ENCODE results near the gene RAB4B.
"Not testable (repeated sequence)": the region's sequence is repeated elsewhere in the genome, so short reads cannot be mapped to it uniquely, and the experiment has no call there.

RAB4B gene

GRCh38 chr19:40750874-40751537 lies 27.0 kb upstream of the RAB4B start, which contains the start of gene SNRPA:
Gene SNRPA, plus strand, starts transcription at chr19:40751203. Its CDS starts 206 bp downstream, at chr19:40751409.
- DNase-seq: peak; percentile 95 to 99

DNA sequence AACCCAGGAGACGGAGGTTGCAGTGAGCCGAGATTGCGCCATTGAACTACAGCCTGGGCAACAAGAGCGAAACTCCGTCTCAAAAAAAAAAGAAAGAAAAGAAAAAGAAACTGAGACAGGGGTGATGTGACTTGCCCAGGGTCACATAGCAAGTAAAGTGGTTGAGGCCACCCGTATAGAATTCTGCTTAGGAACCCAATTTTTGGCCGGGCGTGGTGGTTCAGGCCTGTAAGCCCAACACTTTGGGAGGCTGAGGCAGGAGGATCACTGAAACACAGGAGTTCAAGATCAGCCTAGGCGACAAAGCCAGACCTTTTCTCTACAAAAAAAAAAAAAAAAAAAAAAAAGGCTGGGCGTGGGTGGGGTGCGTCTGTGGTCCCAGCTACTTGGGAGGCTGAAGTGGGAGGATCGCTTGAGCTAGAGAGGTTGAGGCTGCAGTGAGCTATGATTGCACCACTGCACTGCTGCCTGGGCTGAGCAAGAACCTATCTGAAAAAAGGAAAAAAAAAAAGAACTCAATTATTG lies 25.7 kb upstream of the RAB4B start:
- no peak for DNase-seq

DNA sequence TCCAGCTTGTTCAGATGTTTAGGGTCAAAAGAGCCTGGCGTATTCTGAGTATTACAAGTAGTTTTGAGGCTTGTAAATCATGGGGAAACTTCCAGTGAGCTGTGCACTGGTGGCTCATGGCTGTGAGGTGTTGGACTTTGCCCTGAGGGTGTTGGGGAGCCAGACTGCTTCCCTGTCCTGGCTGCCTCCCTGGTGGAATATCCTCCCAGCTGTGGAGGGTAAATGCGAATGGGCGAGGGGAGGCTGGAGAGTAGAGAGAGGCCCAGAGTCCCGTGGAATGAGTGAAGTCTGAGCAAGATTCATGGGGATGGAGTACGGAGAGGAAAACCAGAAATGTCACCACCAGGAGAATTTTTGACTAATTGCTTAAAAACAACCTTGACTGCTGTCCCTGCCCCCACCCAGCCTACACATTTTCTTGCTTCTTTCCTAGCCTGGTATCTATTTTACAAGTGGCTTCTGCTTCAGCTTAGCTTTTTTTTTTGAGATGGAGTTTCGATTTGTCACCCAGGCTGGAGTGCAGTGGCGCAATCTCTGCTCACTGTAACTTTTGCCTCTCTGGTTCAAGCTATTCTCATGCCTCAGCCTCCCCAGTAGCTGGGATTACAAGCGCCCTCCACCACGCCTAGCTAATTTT lies 23.3 kb upstream of the RAB4B start:
- no peak for DNase-seq

GRCh38 chr19:40755248-40755624 lies 22.8 kb upstream of the RAB4B start:
- DNase-seq: no peak

- DNase-seq: no peak
Measured at GRCh38 chr19:40755791-40756190, 22.3 kb upstream of the RAB4B start.

GRCh38 chr19:40756502-40757110 lies 21.4 kb upstream of the RAB4B start:
- DNase-seq: no peak

DNA sequence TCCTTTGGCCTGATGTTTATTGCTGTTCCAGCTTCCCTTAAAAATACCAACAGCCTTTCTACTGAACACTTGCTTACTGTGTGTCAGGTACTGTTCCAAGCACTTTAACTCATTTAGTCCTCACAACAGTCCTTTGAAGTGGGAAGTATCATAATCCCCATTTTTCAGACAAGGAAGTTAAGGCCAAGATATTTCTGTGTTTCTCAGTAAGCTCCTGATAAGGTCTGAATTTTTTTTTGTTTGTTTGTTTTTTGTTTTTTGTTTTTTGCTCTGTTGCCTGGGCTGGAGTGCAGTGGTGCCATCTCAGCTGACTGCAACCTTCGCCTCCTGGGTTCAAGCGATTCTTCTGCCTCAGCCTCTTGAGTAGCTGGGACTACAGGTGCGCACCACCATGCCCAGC lies 19.6 kb upstream of the RAB4B start:
- DNase-seq: no peak

DNA sequence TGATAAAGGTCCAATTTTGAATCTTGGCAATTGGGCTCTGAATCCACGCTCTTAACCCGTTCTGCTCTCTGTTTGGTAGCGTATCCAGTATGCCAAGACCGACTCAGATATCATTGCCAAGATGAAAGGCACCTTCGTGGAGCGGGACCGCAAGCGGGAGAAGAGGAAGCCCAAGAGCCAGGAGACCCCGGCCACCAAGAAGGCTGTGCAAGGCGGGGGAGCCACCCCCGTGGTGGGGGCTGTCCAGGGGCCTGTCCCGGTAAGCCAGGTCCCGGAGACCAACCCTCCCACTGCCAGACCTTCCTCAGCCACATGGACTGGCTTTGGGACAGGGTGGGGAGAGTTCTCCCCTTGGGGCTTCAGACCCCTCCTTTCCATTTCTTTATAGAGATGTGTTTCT lies 18.7 kb upstream of the RAB4B start:
- DNase-seq: no peak

DNA sequence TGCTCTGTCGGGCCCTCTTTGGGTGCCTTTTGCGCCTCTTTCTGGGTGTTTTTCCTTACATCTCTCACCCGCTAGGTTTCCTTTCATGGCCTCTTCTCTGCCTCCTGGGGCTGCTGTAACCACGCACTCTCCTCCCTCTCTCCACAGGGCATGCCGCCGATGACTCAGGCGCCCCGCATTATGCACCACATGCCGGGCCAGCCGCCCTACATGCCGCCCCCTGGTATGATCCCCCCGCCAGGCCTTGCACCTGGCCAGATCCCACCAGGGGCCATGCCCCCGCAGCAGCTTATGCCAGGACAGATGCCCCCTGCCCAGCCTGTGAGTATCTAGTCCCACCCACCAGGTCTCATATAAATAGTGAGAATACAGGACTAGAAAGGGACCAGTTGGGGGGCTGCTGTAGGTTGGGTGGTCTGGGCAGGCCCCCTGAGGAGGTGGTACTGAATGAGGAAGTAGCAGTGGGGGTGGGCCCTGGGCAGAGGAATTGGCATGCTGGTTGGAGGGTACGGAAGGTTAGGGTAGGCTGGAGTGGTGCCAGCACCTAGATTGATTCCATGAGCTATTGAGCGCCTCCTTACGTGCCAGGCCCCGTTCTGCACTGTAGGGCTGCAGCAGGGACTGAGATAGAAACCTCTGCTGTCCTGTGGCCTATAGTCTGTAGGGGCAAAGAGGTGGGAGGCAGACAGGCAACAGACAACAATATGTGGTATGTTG lies 15.1 kb upstream of the RAB4B start:
- no peak for DNase-seq

DNA sequence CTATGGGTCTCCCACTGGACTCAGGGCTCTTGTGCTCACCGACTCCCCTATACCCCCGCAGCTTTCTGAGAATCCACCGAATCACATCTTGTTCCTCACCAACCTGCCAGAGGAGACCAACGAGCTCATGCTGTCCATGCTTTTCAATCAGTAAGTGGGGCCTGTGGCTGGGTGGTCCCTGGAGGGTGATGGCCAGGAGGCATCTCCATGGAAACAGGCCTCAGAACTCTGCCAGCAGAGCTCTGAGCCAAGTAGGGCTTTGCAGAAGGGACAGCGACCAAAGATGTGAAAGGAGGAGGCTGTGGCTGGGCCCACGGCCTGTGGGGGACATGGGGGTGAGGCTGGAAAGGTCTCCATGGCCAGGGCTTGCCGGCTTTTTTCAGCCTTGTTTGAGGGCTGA lies 14.5 kb upstream of the RAB4B start:
- no peak for DNase-seq

DNA sequence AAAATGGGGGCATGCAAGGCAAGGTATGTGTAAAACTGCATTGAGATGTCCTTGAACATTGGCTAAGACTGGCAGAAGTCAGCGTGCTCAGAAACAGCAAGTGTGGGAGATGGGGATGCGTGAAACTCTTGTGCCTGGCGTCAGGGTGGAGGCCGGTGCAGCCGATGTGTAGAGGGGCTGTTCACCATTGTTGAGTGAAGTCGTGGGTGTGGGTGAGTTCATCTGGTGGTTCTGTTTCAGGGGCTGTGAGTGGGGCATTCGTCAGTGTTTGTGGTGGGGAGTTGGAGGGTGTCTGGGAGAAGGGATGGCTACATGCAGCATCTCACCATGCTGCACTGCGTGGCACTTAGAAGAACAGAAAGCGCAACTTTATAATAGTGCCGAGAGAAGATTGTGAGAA lies 14.1 kb upstream of the RAB4B start:
- no peak for DNase-seq

DNA sequence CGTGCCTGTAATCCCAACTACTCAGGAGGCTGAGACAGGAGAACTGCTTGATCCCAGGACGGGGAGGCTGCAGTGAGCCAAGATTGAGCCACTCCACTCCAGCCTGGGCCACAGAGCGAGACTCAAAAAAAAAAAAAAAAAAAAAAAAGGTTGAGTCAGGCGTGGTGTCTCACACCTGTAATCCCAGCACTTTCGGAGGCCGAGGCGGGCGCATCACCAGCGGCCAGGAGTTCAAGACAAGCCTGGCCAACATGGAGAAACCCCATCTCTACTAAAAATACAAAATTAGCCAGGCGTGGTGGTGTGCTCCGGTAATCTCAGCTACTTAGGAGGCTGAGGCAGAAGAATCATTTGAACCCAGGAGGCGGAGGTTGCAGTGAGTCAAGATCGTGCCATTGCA lies 11.7 kb upstream of the RAB4B start:
- DNase-seq: not testable (repeated sequence)

DNA sequence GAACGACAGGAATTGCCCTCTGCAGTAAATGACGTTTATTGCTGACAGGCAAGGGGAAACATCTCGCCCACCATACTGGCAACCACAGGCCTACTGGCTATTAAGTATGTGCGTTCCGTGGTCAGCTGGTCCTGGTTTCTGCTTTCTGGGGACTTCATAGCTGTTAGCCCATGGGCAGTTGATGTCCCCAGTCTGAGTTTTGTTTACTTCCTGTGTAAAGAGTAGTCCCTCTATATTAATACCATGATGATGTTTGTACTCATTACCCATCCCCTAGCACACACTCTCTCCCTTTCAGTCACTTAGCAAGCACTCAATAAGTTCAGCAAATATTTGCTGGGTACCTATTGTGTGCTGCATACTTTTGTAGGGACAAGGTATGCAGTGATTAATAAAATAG lies 9.2 kb upstream of the RAB4B start:
- no peak for DNase-seq

GRCh38 chr19:40771101-40771862 lies 6.8 kb upstream of the RAB4B start:
- DNase-seq: not testable (repeated sequence)

DNA sequence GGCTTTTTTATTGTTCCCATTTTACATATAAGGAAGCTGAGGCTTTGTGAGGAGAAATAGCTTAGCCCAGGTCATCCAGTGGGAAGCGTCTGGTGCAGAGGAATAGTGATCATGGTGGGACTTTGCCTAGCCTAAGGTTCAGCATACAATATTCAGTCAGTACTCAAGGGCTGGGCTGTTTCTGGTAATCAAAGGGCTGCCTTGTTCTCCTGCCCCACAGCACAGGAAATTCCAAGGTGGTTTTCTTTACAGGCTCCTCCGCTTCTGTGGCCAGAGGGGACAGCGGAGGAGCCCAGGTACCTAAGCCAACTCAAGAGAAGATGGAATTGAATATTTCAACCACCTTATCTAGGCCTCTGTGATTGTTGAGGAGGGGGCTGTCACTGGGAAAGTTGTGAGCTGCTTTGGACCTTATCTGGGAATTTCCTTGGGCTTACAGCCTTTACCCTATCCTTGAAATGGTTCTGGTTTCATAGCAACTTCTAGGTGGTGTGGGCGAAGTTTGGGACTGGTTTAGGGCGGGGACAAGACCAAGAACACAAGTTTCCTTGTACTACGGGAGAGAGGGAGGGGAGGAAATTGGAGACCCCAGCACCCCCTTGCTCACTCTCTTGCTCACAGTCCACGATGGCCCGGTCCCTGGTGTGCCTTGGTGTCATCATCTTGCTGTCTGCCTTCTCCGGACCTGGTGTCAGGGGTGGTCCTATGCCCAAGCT lies 3.0 kb upstream of the RAB4B start, which contains the start of gene MIA:
MIA (plus strand) TSS at position 606 of the 716 bp plus-strand sequence; CDS start at position 628, 22 bp downstream.
- no peak for DNase-seq

DNA sequence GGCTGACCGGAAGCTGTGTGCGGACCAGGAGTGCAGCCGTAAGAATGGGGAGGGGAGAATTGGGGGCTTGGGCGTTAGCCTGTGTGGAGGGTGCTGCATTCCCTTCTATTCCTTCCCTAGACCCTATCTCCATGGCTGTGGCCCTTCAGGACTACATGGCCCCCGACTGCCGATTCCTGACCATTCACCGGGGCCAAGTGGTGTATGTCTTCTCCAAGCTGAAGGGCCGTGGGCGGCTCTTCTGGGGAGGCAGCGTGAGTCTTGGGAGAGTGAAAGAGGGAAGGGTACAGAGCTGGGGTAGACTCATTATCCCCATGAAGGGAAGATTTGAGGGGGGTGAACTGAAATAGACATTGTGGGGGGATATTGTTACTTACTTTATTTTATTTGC lies 2.4 kb upstream of the RAB4B start:
- no peak for DNase-seq

DNA sequence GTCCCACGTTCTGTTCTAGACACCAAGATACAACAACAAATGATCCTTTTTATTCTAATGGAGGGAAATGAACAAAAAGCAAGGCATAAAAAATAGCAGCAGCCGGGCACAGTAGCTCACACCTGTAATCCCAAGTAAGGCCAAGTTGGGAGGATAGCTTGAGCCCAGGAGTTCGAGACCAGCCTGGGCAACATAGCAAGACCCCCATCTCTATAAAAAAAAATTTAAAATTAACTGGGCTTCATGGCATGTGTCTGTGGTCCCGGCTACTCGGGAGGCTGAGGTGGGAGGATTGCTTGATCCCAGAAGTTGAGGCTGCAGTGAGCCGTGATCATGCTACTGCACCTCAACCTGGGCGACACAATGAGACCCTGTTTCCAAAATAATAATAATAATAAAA lies 1.7 kb upstream of the RAB4B start:
- no peak for DNase-seq

GRCh38 chr19:40776932-40777644 lies 959 bp upstream of the RAB4B start:
- DNase-seq: peak; percentile 76 to 94

- no peak for DNase-seq
Measured at GRCh38 chr19:40777645-40777936, 456 bp upstream of the RAB4B start.

DNA sequence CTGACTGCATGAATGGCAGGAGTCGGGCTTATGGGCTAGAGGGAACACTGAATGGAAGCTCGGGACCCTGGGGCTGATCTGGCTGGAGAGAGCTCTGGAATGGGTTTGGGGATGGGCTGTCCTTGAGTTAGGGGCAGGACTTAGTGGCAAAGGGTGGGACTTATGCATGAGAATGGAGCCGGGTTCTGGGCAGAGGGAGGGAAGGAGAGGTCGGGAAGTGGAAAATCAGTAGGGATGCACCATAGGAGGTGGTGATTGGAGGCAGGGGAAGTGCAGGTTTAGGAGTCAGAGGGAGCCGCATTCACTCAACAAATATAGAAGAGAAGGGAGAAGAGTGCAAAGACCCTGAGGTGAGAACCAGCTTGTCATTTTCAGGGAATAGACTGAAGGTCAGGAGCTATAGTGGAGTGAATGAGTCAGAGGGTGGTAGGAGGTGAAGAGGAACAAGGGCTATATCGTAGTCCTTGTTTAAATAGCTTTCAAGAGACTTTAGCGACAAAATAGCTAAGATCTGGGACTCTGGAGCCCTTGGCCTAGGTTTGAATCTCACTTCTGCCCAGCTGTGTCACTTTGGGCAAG lies 748 bp downstream of the RAB4B start:
- no peak for DNase-seq

DNA sequence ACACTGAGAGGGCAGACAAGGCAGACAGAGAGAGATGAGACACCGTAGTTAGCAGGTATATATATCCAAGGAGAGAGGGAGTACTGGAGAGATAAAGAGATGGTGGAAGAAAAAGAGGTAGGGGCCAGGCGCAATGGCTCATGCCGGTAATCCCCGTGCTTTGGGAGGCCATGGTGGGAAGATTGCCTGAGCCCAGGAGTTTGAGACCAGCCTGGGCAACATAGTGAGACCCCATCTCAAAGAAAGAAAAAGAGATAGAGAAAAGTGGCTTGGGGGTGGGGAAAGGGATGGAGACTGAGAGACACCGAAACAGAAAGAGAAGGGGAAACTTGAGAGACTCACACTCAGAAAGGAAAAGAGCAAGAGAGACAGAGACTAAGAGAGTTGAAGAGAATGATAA lies 2.5 kb downstream of the RAB4B start:
- no peak for DNase-seq
